Measurements from ENCODE around the gene TMEM144. TPM values are rescaled to one million over a fixed set of nuclear protein-coding genes. Genes with fewer than 3 reads are reported as not detected.

Gene TMEM144
- total RNA-seq, result 5.1 and 13.3 TPM in 2 replicates

DNA sequence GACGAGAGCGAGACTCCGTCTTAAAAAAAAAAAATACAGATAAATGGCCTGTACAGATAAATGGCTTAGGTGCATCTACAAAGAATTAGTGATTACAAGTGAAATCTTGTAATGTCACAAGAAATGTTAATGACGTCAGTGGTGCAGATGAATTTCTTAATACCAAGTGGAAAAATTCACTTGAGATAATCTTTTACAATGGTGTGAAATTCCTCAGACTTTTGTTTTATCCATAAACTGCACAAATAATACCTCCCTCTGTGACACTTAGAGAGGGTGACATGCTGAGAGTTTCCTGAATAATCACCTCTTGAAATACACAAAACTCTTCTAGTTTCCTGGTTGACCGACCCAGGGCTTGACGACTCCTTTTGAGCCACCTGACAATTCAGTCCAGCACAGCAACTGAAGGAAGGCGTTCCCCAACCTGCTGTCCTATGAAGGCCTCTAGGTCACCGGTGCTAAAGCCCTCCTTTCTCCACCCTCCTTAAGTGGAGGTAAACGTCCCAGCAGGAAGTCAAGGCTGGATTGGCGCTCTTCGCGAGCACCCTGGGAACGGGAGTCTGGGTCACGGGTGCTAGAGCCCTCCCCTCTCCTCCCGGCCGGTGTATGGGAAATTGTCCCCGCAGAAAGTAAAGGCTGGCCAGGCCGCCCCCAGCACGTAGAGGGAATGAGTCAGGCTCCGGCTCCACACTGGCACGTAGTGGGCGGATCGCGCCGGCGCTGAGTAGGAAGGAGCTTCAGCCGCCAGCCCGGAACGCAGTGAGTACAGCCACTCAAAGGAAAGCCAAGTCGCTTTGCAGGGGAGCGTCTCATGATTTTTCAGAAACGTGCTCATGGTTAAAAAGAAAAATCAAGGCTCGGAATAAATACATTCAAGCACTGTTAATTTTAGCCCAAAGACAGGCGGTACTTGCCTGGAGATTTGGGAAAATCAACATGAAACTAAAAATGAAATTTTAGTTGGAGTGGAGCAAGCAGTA, at the start of gene TMEM144:
TSS of gene TMEM144 (plus strand) at position 662 of the 983 bp plus-strand sequence. CDS start 2,182 bp downstream, outside the sequence.

DNA sequence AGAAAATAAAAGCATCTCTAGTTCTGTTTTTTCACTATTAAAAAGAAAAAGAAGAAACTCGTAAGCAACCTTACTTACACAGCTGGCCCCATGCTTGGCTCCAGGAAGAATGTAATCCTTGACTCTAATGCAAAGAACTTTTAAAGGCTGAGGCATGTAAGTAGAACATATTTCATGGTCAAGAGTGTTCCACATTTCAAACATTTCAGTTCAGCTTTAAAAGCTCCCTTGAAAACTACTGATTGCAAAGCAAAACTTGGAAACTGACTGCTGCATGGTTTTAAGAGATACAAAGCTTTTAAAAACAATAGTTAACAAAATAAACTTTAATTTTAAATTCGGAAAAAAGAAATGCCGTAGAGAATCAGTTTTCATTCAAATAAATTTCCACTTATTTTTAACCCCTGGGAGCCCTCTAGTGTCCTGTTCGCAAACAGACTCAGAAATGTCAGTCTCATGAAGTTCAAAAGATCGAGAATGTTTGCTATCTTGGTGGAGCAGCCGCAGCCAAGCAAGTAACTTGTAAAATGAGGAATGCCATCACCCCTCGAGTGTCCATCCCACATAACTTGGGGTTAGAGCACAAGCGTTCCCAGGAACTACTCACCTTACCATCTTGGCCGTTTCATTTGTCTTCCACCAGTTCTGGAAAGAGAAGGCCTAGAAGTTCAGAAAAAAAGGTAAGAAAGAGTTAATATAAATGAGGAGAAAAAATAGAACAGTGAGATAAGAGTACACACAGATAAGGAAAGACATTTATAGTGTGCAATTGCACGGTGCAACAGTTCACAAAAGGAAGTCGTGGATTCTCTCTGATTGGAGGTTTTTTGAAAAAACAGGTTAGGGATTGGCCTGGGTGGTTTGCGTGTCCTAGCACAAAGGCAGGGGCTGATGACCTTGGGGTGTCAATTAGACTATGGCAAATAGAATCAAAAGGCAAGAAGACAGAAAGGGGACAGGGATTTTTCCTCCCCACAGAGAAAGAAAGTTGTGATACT, 37.7 kb upstream of the TMEM144 start, which contains the start of gene GASK1B:
TSS of gene GASK1B (minus strand) at position 765 of the 998 bp plus-strand sequence. CDS start 1,650 bp downstream, outside the sequence.

Other genes with a start within 250 kb of the TMEM144 start
- gene GASK1B, start 37.5 kb upstream of the TMEM144 start, total RNA-seq, result 0.34 and 10.1 TPM in 2 replicates

Measured in nasal cavity respiratory epithelium epithelial cell of viscerocranial mucosa (primary cell).